GM12878 (cell line): Measurements from ENCODE around the gene PUSL1. TPM values are rescaled to one million over a fixed set of nuclear protein-coding genes. Genes with fewer than 3 reads are reported as not detected.

Source experiments
- BCL11A ChIP-seq: IDR thresholded peaks from 2 replicates; pipeline ENCODE4 v1.6.1; 2011; ENCODE audit warnings: low read depth, low read length
- CEBPZ ChIP-seq: fragments of 150-350 bp; IDR thresholded peaks from 2 replicates; pipeline ENCODE4 v1.6.1; 2016; ENCODE audit warnings: low read depth, low read length
- CHD2 ChIP-seq: IDR thresholded peaks from 2 replicates; pipeline ENCODE4 v1.6.1; 2011; ENCODE audit warnings: low read depth, low read length, improper control_type of control experiment, borderline replicate concordance
- EGR1 ChIP-seq, 2 experiments: IDR thresholded peaks; 1 replicate in 1 of 2; 2 replicates in 1 of 2; pipeline ENCODE4 v1.6.1; 2011 to 2012; ENCODE audit warnings: low read depth in 2 of 2, low read length in 2 of 2, borderline replicate concordance in 1 of 2, mild to moderate bottlenecking in 1 of 2, moderate library complexity in 1 of 2
- IRF3 ChIP-seq: fragments of 450-650 bp; IDR thresholded peaks from 2 replicates; pipeline ENCODE4 v1.6.1; 2014; ENCODE audit warnings: mild to moderate bottlenecking
- JUND ChIP-seq: IDR thresholded peaks from 2 replicates; pipeline ENCODE4 v1.6.1; 2012; ENCODE audit warnings: low read depth, mild to moderate bottlenecking, low read length, improper control_type of control experiment, moderate library complexity
- RELB ChIP-seq: fragments of 450-650 bp; IDR thresholded peaks from 2 replicates; pipeline ENCODE4 v1.6.1; 2017; ENCODE audit warnings: low read depth, mild to moderate bottlenecking, moderate library complexity
- SIN3A ChIP-seq: IDR thresholded peaks from 2 replicates; pipeline ENCODE4 v1.6.1; 2012; ENCODE audit warnings: low read depth, low read length, improper control_type of control experiment
- SMAD1 ChIP-seq: fragments of 450-650 bp; IDR thresholded peaks from 2 replicates; pipeline ENCODE4 v1.6.1; 2018; ENCODE audit warnings: mild to moderate bottlenecking, low read depth; ENCODE audit not compliant: partially characterized antibody
- YBX1 ChIP-seq: fragments of 450-650 bp; IDR thresholded peaks from 2 replicates; pipeline ENCODE4 v1.6.1; 2016; ENCODE audit warnings: antibody characterized with exemption
- YY1 ChIP-seq: IDR thresholded peaks from 2 replicates; pipeline ENCODE4 v1.6.1; 2011; ENCODE audit warnings: low read depth, mild to moderate bottlenecking, low read length
- ZBTB40 ChIP-seq: fragments of 450-650 bp; IDR thresholded peaks from 2 replicates; pipeline ENCODE4 v1.6.1; 2016; ENCODE audit warnings: mild to moderate bottlenecking, moderate library complexity, borderline replicate concordance
- ZNF592 ChIP-seq: fragments of 450-650 bp; IDR thresholded peaks from 2 replicates; pipeline ENCODE4 v1.6.1; 2017; ENCODE audit warnings: mild to moderate bottlenecking, moderate library complexity
- polyA plus RNA-seq, 11 experiments: library from polyadenylated mRNA; depleted of rRNA in 4 of 11; unstranded in 6 of 11; stranded (reverse) in 5 of 11; fragments of >200 nt; fragmentation: Nextera tagmentation in 4 of 11; fragmentation: Illumina TruSeq in 1 of 11; extraction: Ambion mirVana in 4 of 11; extraction: Trizol in 1 of 11; gene quantifications; 1 replicate in 1 of 11; 2 replicates in 10 of 11; pipeline versions ENCODE4 v1.2.1 to v1.2.3, GENCODE V29; 2011 to 2016; ENCODE audit warnings: inconsistent platforms in 2 of 11, missing spikeins in 2 of 11, low read depth in 1 of 11
- total RNA-seq, 4 experiments: library from RNA; depleted of rRNA in 3 of 4; stranded (reverse); fragments of >200 nt in 3 of 4; fragmentation: Illumina TruSeq in 1 of 4; extraction: Trizol in 1 of 4; gene quantifications; 2 replicates each; pipeline versions ENCODE4 v1.2.1 to v1.2.3, GENCODE V29; 2013 to 2021

Gene PUSL1
- total and polyA plus RNA-seq, 10 of the 15 experiments (the other 5 are each of a cell fraction or from before 2014, with no cell fraction given): 0.16 to 28.4 (median 15.1) TPM

- TF ChIP-seq ZNF592: no peak
- TF ChIP-seq YBX1: no peak
- TF ChIP-seq BCL11A: no peak
- TF ChIP-seq IRF3: no peak
- TF ChIP-seq SIN3A: no peak
- no peak for TF ChIP-seq SMAD1
- TF ChIP-seq YY1: 0 out of 2 replicates have a peak, but pooled peaks have one; percentile 21
- no peak for TF ChIP-seq CHD2
- TF ChIP-seq CEBPZ: no peak
- no peak for TF ChIP-seq EGR1 (IDR thresholded peaks at IDR 0.05; ENCODE audit: borderline replicate concordance in 1 of 2, low read depth in 2 of 2, low read length in 2 of 2)
- no peak for TF ChIP-seq ZBTB40
- no peak for TF ChIP-seq RELB
- TF ChIP-seq JUND: no peak
Measured at GRCh38 chr1:1291548-1292441, 16.6 kb upstream of the PUSL1 start (continued).
